K562 (cell line): Measurements from ENCODE around the gene RSPRY1. TPM values are rescaled to one million over a fixed set of nuclear protein-coding genes. Genes with fewer than 3 reads are reported as not detected.
A peak's percentile ranks its signal among the peaks of the same experiment; 100 is the strongest.

Source experiments
- ATF7 ChIP-seq: fragments of 450-650 bp; IDR thresholded peaks from 2 replicates; pipeline ENCODE4 v1.7.1; 2014; ENCODE audit warnings: mild to moderate bottlenecking, moderate library complexity
- CBX5 ChIP-seq: IDR thresholded peaks from 2 replicates; pipeline ENCODE4 v1.6.1; 2014; ENCODE audit warnings: low read depth, borderline replicate concordance
- CHD1 ChIP-seq: fragments of 200-600 bp; sonication (generic); IDR thresholded peaks from one replicate; pipeline ENCODE4 v1.6.1; 2012; ENCODE audit warnings: mild to moderate bottlenecking, moderate library complexity, low read length, inconsistent platforms
- KAT8 ChIP-seq: fragments of 450-650 bp; IDR thresholded peaks from 2 replicates; pipeline ENCODE4 v1.6.1; 2016; ENCODE audit warnings: low read depth, mild to moderate bottlenecking
- KLF1 ChIP-seq: fragments of 450-650 bp; IDR thresholded peaks from 2 replicates; pipeline ENCODE4 v1.6.1; 2016; ENCODE audit warnings: missing genetic modification characterization, missing compliant biosample characterization
- MAZ ChIP-seq, 2 experiments: fragments of 450-650 bp in 1 of 2; sonication (generic) in 1 of 2; formaldehyde crosslinking; IDR thresholded peaks in 1 of 2; conservative IDR thresholded peaks in 1 of 2; 2 replicates each; pipeline versions ENCODE4 v1.4.0 to v1.5.0; 2020; ENCODE audit warnings: mild to moderate bottlenecking in 1 of 2, missing genetic modification reagents in 1 of 2
- MYNN ChIP-seq, 2 experiments: sonication (generic); formaldehyde crosslinking in 1 of 2; IDR thresholded peaks; 2 replicates each; pipeline versions ENCODE4 v1.5.0 to v1.6.1; 2016 to 2020; ENCODE audit warnings: antibody characterized with exemption in 1 of 2, missing genetic modification reagents in 1 of 2
- NCOA2 ChIP-seq, 2 experiments: fragments of 450-650 bp; IDR thresholded peaks; 2 replicates each; pipeline ENCODE4 v1.6.1; 2018; ENCODE audit warnings: mild to moderate bottlenecking in 2 of 2, moderate library complexity in 1 of 2; ENCODE audit not compliant: partially characterized antibody in 2 of 2
- POLR3G ChIP-seq: IDR thresholded peaks from 2 replicates; pipeline ENCODE4 v1.6.1; 2011; ENCODE audit not compliant: insufficient read length, insufficient replicate concordance; ENCODE audit errors: extremely low read depth
- RAD51 ChIP-seq: fragments of 450-650 bp; IDR thresholded peaks from 2 replicates; pipeline ENCODE4 v1.7.1; 2016; ENCODE audit warnings: low read depth, mild to moderate bottlenecking, borderline replicate concordance
- XRCC5 ChIP-seq: fragments of 200-400 bp; formaldehyde crosslinking; IDR thresholded peaks from 2 replicates; pipeline ENCODE4 v1.6.1; 2017; ENCODE audit warnings: low read depth, mild to moderate bottlenecking, low read length
- ZFX ChIP-seq: sonication (generic); formaldehyde crosslinking; IDR thresholded peaks from 2 replicates; pipeline ENCODE4 v1.8.0; 2022; ENCODE audit warnings: mild to moderate bottlenecking, missing genetic modification reagents, moderate library complexity
- ZNF217 ChIP-seq: sonication (generic); formaldehyde crosslinking; IDR thresholded peaks from 2 replicates; pipeline ENCODE4 v1.8.0; 2022; ENCODE audit warnings: mild to moderate bottlenecking, missing genetic modification reagents
- ZNF263 ChIP-seq: sonication (generic); formaldehyde crosslinking; IDR thresholded peaks from 2 replicates; pipeline ENCODE4 v1.8.0; 2022; ENCODE audit warnings: mild to moderate bottlenecking, missing genetic modification reagents, borderline replicate concordance
- polyA plus RNA-seq, 8 experiments: library from polyadenylated mRNA; depleted of rRNA in 4 of 8; stranded (reverse) in 5 of 8; unstranded in 3 of 8; fragments of >200 nt; fragmentation: Nextera tagmentation in 2 of 8; fragmentation: Illumina TruSeq in 1 of 8; extraction: Ambion mirVana in 2 of 8; extraction: Trizol in 1 of 8; gene quantifications; 2 replicates each; pipeline versions ENCODE4 v1.2.1 to v1.2.3, GENCODE V29; 2011 to 2014; ENCODE audit warnings: inconsistent platforms in 1 of 8, missing spikeins in 1 of 8
- total RNA-seq, 7 experiments: library from RNA; depleted of rRNA in 6 of 7; stranded (reverse); fragments of >200 nt in 6 of 7; fragmentation: Illumina TruSeq in 2 of 7; extraction: Trizol in 2 of 7; gene quantifications; 2 replicates each; pipeline versions ENCODE4 v1.2.1 to v1.2.3, GENCODE V29; 2011 to 2021; ENCODE audit warnings: low replicate concordance in 1 of 7
- TF ChIP-seq, protein P1 (sequence below), 2 experiments: fragments of 200-800 bp in 1 of 2; sonication (Bioruptor generic) in 1 of 2; sonication (generic) in 1 of 2; formaldehyde crosslinking in 1 of 2; IDR thresholded peaks in 1 of 2; conservative IDR thresholded peaks in 1 of 2; 2 replicates each; pipeline versions ENCODE4 v1.5.0 to v1.6.1; 2016 to 2020; ENCODE audit warnings: missing compliant biosample characterization in 1 of 2, missing genetic modification characterization in 1 of 2, missing genetic modification reagents in 1 of 2
- TF ChIP-seq, protein P2 (sequence below): sonication (generic); formaldehyde crosslinking; IDR thresholded peaks from 2 replicates; pipeline ENCODE4 v1.8.1; 2023; ENCODE audit warnings: mild to moderate bottlenecking, missing genetic modification reagents
- TF ChIP-seq, protein P3 (sequence below): sonication (generic); formaldehyde crosslinking; IDR thresholded peaks from 2 replicates; pipeline ENCODE4 v1.8.0; 2022; ENCODE audit warnings: mild to moderate bottlenecking, low read depth, missing genetic modification reagents
- TF ChIP-seq, protein P4 (sequence below): fragments of 250-450 bp; sonication (Bioruptor Pico); IDR thresholded peaks from 2 replicates; pipeline ENCODE4 v1.8.0; 2022; ENCODE audit warnings: inconsistent platforms, mild to moderate bottlenecking, moderate library complexity, borderline replicate concordance

The RSPRY1 gene
- total and polyA plus RNA-seq, 9 of the 15 experiments (the other 6 are each of a cell fraction or from before 2014, with no cell fraction given): 10.2 to 27.8 (median 20.8) TPM

DNA sequence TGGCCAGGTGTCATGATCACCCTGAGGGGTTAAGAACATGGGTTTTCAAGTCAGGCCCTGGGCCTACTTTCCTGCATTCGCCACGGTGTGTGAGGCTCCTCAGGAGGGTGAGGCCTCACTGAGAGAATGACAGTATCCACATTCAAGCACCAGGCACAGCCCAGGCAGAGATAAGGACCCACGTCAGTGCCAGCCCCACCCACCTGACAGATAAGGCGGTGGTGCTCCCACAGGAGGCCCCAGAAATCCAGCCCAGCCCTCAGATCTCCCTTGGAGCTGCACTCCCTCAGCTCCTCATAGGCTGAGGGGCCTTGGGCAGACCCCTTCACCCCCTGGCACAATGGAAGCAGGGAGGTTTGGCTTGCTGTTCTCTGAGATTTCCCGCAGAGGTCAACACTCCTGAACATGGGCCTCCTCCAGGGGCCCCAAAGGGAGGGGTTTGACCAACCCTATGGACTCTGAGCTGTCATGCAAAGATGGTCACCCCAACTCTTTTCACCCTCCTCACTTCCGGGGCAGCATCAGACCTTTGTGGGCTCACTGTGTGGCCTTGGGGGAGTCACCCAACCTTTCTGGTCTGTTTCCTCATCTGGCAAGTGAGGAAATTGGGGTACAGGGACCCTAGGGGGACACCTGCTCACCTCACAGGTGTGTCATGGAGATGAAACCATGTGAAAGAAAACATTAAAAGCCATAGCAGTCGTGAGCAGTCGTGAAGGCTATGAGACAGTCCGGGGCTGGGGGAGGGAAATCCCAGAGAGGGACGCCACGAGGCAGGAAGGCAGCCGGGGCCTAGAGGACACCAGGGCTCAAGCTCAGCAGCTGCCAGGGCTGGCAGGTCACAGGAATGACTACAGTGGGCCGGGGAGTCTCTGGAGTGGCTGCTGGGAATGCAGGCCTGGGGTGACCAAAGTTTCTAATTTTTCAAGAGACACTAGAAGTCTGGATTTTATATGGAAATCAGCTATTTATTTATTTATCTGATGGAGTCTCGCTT, 83.0 kb downstream of the RSPRY1 start (continued):
- TF ChIP-seq, protein P1, sequence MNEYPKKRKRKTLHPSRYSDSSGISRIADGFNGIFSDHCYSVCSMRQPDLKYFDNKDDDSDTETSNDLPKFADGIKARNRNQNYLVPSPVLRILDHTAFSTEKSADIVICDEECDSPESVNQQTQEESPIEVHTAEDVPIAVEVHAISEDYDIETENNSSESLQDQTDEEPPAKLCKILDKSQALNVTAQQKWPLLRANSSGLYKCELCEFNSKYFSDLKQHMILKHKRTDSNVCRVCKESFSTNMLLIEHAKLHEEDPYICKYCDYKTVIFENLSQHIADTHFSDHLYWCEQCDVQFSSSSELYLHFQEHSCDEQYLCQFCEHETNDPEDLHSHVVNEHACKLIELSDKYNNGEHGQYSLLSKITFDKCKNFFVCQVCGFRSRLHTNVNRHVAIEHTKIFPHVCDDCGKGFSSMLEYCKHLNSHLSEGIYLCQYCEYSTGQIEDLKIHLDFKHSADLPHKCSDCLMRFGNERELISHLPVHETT (CRISPR knock-in tag; conservative IDR thresholded peaks at IDR 0.05 in 1 of 2, IDR thresholded peaks at IDR 0.05 in 1 of 2): peak in 1 of 2 experiments; percentile 67; a peak in 1 of 4 replicates
- TF ChIP-seq NCOA2 (IDR thresholded peaks at IDR 0.05; ENCODE audit: partially characterized antibody in 2 of 2) (no peak), POLR3G (no peak), RAD51 (no peak), MYNN (IDR thresholded peaks at IDR 0.05) (peak; percentile 92), MYNN (CRISPR knock-in tag; IDR thresholded peaks at IDR 0.05) (no peak), CBX5 (no peak), ZFX (CRISPR knock-in tag) (peak; percentile 88), XRCC5 (no peak), ATF7 (peak; percentile 57), ZNF263 (CRISPR knock-in tag) (peak; percentile 99), MAZ (CRISPR knock-in tag; conservative IDR thresholded peaks at IDR 0.05 in 1 of 2, IDR thresholded peaks at IDR 0.05 in 1 of 2) (peak in 1 of 2 experiments; percentile 74; a peak in 3 of 4 replicates), CHD1 (no peak), ZNF217 (CRISPR knock-in tag) (no peak), KAT8 (no peak), KLF1 (tag) (peak; percentile 81; the same call in 1 of the 2 replicates)
- TF ChIP-seq, protein P2, sequence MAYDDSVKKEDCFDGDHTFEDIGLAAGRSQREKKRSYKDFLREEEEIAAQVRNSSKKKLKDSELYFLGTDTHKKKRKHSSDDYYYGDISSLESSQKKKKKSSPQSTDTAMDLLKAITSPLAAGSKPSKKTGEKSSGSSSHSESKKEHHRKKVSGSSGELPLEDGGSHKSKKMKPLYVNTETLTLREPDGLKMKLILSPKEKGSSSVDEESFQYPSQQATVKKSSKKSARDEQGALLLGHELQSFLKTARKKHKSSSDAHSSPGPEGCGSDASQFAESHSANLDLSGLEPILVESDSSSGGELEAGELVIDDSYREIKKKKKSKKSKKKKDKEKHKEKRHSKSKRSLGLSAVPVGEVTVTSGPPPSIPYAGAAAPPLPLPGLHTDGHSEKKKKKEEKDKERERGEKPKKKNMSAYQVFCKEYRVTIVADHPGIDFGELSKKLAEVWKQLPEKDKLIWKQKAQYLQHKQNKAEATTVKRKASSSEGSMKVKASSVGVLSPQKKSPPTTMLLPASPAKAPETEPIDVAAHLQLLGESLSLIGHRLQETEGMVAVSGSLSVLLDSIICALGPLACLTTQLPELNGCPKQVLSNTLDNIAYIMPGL (CRISPR knock-in tag): no peak
- TF ChIP-seq, protein P3, sequence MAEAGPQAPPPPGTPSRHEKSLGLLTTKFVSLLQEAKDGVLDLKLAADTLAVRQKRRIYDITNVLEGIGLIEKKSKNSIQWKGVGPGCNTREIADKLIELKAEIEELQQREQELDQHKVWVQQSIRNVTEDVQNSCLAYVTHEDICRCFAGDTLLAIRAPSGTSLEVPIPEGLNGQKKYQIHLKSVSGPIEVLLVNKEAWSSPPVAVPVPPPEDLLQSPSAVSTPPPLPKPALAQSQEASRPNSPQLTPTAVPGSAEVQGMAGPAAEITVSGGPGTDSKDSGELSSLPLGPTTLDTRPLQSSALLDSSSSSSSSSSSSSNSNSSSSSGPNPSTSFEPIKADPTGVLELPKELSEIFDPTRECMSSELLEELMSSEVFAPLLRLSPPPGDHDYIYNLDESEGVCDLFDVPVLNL (CRISPR knock-in tag): no peak
- TF ChIP-seq, protein P4, sequence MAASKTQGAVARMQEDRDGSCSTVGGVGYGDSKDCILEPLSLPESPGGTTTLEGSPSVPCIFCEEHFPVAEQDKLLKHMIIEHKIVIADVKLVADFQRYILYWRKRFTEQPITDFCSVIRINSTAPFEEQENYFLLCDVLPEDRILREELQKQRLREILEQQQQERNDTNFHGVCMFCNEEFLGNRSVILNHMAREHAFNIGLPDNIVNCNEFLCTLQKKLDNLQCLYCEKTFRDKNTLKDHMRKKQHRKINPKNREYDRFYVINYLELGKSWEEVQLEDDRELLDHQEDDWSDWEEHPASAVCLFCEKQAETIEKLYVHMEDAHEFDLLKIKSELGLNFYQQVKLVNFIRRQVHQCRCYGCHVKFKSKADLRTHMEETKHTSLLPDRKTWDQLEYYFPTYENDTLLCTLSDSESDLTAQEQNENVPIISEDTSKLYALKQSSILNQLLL (CRISPR knock-in tag): no peak
